CD4-positive, alpha-beta T cell treated with Interleukin-4 for 4 hours (primary cell): Measurements from ENCODE around the gene ZNF521.
"Not testable (repeated sequence)": the region's sequence is repeated elsewhere in the genome, so short reads cannot be mapped to it uniquely, and the experiment has no call there.

ENCODE experiments used
- DNase-seq: peaks from one replicate; pipeline ENCODE4 v3.0.0-alpha.2; 2020

ZNF521 gene

DNA sequence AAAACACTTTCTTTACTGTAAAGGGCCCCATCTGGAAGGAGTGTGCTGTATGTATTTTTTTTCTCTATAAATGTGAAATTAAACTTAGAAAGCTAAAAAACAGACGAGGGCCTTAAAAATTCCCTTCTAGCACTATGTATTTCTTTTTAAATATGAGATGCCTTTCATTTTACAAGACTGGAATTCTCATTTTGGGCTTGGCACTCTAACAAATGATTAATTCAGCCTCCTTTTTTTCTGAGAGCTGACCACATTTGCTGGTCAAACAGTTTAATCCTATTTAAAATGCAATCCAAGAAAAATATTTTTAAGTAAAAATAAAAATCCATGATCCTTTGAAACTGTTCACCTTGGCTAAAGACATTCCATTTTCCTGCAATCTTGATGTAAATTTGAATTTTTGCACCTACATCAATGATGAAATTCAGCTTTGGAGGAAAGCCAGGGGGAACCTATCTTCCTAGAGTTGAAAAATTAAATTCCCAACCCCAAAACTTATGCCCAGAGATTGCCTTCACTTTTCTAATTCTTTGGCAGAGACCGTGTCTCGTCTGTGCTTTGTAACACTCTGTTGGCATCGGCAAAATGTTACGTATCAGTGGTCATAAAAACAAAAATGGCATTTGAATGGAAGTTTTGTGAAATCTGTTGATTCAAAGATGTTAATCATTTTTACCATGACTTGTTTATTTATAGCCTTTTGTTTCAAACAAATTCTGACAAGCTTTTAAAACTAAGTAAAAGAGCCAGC is 284.5 kb downstream of the ZNF521 start:
- no peak for DNase-seq

- no peak for DNase-seq
Measured at GRCh38 chr18:25066516-25066915, 285.4 kb downstream of the ZNF521 start.

DNA sequence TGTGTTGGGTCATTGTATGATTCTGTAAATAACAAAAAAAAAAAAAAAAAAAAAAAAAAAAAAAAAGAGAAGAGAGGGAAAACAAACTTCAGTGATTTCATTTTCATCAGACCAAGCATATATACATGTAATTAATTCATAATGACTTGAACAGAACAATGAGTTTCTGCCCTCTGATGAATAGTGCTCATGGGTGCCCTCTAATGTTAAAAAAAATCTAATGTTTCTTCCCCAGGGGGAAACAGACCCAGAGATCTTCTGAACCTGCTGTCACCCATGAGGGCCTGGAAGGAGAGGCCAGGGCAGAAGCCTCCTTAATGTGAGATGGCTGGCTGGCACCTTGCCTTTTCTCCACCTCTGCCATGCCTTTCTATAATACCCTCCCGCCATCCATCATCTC is 289.2 kb downstream of the ZNF521 start:
- no peak for DNase-seq

DNA sequence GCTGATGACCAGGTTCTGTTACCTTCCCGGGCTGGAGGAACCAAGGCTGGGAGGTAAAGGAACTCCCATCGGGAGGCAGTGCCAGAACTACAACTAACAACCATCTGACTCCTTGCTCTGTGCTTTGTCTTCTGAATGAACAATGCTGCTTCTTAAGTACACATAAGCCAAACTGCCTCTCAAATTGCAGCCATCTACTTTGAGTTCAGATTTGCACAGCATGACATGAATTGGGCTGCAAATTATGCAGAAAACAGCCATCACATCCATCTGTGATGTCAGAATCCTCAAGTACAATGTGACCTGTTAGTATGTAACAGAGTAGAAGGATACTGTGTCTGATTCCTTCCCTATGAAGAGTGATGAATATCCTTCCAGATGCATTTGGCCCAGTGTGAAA is 290.6 kb downstream of the ZNF521 start:
- no peak for DNase-seq

- DNase-seq = no peak
Measured at GRCh38 chr18:25058521-25058920, 293.4 kb downstream of the ZNF521 start.

DNA sequence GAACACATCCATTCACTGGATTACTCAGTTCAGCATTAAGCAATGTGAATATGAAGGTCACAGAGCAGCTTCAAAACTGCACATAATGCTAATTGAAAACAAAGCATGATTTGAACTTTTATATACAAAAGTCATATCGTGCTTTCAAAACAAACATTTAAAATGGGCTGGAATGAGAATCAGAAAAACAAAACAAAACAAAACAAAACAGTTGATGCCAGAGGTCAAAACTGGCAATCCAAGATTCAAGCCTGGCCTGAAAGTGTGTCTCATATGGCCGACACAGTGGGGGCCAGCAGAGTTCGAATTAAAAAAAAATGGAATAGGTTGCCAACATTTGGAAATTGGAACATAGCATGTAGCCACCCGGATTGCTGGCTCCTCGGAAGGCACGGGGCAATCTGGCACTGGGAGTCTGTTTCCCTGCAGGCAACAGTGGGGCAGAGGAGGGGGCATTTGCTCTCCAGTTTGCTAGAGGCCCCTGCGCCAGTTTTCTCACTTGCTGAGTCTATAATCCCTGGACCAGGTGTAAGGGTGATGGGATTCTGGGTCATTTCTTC is 294.4 kb downstream of the ZNF521 start:
- no peak for DNase-seq

DNA sequence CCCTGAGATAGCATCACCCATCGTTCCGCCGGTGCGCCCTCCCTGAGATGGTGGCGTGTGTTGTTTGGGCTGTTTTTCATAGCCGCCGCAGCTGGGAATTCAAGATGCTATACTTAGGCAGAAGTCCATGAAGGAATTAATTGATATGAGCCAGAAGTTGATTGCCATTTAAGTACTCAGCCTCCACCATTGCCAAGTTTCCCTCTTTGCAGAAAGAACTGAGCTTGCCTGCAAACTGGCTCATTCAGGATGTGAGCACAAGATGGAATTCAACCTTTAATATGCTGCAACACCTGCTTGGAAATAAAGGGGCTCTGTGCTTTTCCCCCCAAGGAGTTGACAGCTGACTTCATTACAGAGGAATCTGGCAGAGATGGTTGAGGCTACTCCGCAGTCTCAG is 295.5 kb downstream of the ZNF521 start:
- no peak for DNase-seq

DNA sequence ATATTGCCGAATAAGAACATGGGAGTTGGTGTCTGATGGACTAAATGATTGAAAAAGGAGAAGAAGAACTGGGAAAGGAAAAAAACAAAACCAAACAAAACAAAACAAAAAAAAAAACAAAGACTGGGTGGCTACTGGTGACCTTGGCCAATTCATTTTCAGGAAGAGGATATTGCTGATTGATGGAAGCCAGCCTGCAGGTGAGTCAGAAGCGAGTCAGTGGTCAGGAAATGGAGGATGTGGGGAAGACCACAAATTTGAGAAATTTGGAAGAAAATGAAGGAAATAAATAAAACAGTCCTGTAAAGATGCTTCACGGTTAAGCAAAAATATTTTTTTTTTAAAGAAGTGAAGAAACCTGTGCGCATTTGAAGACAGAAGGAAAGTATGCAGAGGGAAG is 296.9 kb downstream of the ZNF521 start:
- DNase-seq = no peak

DNA sequence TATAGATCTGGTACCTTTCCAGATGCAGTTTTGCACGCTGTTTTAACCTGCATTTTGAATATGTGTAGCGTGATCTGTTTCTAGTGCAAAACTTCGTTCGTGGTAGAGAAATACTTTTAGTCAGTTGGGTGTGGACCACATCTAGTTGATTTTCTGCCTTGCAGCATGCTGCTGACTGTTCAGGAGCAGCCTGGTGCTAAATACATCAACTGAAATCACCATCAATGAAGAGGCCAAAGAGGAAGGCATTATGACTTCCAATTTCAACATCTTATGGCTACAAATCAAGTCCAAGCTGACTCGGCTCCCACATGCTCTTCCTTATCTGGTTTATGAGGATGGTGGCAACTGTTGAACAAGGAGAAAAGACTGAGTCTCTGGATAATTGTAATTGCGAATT is 298.5 kb downstream of the ZNF521 start:
- DNase-seq = no peak

- DNase-seq = no peak
Measured at GRCh38 chr18:25052511-25052921, 299.4 kb downstream of the ZNF521 start.

GRCh38 chr18:25050605-25051004 is 301.4 kb downstream of the ZNF521 start:
- no peak for DNase-seq

DNA sequence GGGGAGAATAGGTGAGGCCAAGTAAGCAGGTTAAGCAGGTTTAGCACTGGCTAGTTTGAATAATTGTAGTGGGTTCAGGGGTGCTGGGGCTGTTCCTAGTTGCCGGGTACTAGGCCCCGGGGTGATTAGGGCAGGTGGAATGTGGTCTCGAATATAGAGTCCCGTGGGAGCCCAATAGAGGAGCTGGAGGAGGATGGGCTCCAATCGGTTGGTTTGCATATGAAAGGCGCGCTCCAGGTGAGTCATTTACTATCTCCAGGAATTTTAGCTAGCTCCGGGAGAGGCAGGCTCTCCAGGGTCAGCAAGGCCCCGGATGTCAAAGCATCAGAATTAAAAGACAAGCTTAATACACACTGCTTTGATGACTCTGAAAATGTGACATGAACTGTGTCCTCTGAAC is 304.0 kb downstream of the ZNF521 start:
- no peak for DNase-seq

DNA sequence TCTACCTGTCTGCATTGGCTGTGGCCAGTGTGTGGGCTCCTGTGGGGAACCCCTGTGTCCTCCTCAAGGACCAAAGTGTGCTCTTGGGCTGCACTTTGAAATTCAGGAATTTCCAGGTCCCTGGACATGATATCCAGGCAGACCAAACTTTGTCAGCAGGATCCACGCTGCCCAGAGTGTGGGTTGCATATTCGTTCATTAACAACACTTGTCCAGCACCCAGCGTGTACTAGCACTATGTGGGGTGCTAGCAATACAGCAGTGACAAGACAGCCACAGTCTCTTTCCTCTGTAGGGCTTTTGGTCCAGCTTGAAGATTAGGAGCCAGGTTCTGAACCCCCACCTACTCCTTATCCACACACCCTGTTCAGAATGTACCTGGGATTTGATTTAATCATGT is 304.5 kb downstream of the ZNF521 start:
- no peak for DNase-seq

- DNase-seq = no peak
Measured at GRCh38 chr18:25044694-25045093, 307.3 kb downstream of the ZNF521 start.

GRCh38 chr18:25043104-25043503 is 308.9 kb downstream of the ZNF521 start:
- DNase-seq = no peak

- no peak for DNase-seq
Measured at GRCh38 chr18:25042641-25043051, 309.3 kb downstream of the ZNF521 start.

DNA sequence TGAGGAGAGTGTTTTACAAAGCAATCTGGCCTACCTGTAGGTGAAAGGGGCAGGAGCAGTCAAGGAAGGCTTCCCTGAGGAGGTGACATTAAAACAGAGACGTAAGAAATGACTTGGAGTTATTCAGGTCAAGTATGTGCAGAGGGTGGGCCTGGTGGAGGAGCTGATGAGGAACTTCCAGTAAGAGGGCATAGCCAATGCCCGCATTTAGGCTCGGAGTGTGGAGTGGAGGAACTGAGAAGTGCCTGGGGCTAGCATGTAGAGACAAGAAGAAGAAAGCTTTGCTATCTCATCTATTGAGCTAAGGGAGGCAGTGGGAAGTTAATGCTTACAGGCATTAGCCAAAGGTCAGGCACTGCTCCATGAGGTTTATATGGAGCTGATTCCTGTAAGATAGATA is 312.2 kb downstream of the ZNF521 start:
- no peak for DNase-seq

DNA sequence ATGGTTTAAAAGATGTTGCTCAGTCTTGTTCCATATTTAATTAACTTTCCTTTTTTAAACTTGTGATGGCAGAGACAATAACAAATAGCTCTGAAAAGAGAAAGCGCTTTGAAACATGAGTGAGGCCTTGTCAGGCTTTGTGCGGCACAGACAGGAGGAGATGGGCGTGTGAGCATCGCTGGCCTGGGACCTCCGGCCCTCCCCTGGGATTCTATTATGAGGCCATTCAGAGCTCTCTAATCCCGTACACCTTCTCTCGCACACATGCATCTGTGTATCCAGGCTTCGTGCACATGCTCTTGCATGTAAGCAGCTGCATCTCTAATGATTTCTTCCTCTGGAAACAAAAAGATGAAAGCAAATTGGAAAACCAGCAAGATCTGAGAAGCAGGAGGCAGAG is 313.7 kb downstream of the ZNF521 start:
- DNase-seq = no peak

- DNase-seq = no peak
Measured at GRCh38 chr18:25033747-25034471, 318.1 kb downstream of the ZNF521 start.

DNA sequence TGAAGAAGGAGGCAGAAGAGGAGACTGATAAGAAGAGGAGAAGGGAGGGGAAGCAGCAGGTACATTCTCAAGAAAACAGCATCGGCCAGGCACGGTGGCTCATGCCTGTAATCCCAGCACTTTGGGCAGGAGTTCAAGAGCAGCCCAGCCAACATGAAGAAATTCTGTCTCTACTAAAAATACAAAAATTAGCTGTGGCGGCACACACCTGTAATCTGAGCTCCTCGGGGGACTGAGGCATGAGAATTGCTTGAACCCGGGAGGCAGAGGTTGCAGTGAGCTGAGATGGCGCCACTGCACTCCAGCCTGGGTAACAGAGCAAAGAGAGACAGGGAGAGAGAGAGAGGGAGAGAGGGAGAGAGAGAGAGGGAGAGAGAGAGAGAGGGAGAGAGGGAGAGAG is 318.8 kb downstream of the ZNF521 start:
- DNase-seq = not testable (repeated sequence)

DNA sequence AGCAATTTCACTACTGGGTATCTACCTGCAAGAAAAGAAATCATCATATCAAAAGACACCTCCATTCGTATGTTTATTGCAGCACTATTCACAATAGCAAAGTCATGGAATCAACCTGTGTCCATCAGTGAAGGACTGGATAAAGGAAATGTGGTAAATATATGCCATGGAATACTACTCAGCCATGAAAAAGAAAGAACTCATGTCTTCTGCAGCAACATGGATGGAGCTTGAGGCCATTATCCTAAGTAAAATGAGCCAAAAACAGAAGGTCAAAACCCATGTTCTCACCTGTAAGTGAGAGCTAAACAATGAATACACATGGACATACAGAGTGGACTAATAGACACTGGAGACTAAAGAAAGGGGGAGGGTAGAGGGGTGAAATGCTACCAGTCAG is 322.2 kb downstream of the ZNF521 start:
- no peak for DNase-seq

- DNase-seq = no peak
Measured at GRCh38 chr18:25019931-25020330, 332.0 kb downstream of the ZNF521 start.

DNA sequence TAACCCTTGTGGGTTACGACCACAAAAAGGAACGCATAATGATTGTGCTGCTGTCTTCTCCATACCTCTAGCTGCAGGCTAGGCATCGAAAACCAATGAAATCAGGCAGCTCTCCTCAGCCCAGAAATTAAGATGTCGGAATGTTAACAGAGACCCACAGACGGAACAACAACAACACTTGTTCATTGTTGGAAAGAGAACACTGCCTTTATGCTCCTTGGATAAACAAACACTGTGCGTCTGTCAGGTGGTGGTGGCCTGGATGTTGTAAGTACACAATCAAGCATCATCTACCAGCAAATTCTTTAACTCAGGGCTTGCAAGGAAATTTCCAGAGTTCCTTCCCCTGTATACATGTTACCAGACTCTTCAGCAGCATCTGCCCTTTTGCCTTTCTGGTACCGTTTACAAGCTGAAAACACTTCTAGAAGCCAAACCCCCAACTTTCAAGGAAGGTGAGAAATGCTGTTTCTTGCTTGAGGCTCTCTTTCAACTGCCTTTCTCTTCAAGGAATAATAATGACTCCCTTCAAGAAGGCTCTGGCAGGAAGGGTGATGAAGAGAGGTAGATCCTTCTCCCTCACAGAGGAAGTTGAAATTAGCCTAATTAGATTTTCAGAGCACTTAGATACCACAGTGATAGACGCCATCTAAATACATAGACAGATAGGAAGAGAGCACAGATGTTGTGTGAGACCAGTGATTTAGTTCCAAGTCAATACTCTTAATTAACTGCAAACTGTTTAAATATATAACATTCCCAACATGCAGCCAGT is 332.7 kb downstream of the ZNF521 start:
- no peak for DNase-seq

DNA sequence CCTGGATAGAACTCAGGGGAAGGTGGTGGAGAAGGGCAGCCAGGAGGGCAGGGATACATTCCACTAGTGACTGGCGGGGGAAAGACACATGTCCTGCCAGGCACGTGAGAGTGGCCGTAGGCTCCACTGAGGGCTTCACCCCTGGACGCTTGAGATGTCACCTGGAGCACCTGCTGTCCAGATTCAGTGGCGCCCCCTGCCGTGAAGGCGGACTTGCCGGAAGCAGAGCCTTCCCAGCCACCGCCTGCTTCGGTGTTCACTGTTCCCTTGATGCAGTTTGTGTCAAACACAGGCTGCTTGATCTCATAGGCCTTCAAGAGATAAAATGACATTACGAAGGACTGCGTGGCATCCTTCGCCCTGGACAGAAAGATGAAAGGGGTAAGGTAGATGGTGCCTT is 335.3 kb downstream of the ZNF521 start:
- no peak for DNase-seq
